GM21447 (cell line): ENCODE data around the gene ARID5B.
A peak's percentile ranks its signal among the peaks of the same experiment; 100 is the strongest.

Source experiments
- ATAC-seq: cut with Tn5 transposase; IDR thresholded peaks from one replicate; pipeline ENCODE4 v1.9.1; 2021; ENCODE audit not compliant: unreplicated experiment

ARID5B gene

DNA sequence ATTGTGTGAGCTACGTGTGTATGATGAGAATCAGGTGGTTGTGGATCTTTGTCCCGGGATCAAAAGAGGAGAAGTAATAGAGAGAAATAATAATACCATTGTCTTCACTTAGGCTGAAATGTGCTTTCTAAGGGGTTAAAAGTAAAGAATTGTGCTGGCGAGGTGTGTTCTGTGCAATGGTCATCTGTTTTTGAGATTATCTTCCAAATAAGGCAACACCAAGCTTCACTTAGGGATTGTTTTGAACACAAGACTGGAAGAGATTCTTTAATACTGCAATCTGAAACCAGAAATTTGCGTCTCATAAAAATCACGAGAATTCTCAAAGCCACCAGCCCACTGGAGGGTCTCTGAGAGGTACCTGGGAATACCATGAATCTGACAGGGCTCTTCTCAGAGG is 84.2 kb downstream of the ARID5B start:
- no peak for ATAC-seq

DNA sequence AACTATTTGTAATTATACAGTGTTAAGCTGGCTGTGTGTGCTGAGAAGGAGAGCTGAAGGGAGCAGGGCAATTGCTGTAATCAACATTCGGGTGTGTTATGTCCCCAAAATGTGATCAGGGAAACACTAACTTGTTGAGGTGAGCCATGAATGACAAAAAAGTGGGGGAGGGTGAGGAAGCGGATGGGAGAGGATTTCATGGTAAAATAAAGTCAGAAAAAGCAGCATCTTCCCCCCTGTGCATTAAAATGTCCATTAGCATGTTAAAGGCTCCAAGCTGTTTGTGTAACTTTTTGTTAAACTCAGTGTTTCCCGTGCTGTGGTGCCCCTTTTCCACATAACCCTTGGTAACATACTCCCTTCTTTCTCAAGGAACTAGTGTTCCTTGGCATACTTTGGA is 84.9 kb downstream of the ARID5B start:
- no peak for ATAC-seq

DNA sequence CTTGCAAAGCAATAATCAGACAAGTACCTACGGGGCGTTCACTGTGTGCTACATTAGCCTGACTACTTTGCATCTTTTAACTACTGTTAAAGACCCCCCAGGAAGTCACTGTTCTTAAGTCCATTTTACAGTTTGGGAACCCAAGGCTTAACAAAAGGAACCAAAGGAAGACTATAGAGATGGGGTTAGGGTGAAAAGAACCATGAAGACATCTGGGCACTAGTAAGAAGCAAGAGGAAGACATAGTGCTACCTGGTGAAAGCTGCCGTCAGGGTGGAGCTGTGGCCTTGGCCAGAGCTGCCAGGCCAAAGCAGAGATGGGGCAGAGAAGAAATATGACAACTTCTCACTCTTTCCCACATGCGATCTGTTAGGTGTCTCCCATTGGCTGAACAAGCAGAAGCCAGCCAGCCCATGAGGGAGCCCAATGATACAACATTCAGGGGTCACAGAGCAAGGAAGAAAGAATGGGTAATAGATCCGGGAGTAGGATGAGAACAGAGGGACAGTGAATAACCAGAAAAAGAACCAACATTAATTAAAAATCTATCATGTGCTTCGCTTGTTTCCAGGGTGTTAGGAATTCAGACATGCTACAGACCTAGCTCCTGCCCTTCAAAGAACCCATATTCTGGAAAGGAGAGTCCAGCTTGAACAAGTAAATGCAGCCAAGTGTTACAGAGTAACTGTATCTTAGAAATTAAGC is 85.4 kb downstream of the ARID5B start:
- ATAC-seq, result no peak

DNA sequence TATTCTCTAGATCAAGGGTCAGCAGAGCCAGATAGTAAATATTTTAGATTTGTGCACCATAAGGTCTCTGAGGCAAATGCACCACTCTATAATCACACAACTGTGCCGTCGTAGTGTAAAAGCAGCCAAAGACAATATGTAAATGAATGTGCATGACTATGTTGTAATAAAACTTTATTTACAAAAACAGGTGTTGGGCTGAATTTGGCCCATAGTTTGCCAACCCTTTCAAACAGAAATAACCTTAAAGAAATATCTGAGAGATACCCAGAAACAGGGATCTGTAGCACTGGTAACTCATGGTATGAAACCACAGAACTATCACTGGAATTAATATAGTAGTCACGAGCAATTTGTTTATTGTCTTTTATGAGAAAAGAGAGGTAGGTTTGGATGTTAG is 86.0 kb downstream of the ARID5B start:
- peak; percentile 26 for ATAC-seq

DNA sequence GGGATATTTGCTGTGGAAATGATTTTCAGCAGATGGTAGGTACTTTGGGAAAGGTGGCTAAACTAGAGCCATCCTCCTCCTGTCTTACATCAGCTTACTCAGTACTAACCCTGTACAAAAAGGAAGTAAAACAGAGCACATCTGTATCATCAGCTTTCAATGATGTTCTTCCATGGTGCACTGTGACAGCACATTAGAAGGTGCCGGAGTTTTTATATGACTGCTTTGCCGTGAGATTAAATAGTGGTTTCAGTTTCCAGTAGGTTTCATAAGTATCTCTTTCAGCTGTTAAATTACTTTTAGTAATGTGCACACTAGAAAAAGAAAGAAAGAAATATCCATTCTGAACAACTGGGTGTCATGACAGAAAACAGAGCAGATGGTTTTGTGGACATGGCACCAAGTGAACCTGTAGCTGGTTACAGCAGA is 86.5 kb downstream of the ARID5B start:
- peak; percentile 97 for ATAC-seq

DNA sequence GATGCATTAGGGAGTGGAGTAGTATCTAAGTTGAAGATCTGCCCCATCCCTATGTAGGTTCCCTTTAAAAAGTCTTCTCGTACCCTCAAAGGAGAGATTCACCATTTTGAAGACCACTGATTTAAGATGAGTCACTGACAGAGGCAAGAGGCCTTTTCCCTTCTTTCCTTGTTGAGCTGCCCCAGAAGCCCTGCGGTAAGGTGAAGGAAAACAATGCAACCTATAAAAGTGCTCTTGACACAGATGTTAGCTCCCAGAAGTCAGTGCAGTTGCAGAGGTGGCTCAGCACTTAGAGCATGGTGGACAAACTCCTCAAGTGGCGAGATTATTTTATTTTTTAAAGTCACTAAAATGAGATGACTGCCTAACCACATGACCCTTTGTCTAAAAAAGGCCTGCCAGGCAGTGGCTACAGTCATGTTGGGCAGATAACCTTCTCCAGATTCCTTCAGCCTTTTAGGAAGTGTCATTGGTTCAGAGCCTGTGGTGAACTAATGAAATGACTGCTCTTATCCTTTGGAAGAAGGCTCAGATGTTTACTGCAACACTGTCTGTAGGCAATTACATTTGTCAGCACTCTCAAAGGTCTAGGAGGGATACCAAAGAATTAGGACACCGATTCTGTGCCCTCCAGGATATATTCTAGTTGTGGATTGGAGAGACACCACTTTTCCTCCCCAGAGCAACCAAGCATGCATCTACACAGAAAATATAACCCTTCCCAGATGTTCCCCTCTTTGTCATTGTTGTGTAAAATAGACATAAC is 88.7 kb downstream of the ARID5B start:
- no peak for ATAC-seq

DNA sequence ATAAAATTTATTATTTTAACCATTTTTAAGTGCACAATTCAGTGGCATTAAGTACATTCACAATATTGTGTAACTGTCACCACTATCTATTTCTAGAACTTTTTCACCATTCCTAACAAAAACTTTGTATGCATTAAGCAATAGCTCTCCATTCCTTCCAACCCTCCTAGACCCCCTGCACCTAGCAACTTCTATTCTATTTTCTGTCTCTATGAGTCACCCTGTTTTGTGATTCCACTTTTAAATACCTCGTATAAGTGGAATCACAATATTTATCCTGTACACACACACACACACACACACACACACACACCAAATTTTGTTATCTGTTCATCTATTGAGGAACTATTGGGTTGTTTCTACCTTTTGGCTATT is 89.2 kb downstream of the ARID5B start:
- no peak for ATAC-seq

DNA sequence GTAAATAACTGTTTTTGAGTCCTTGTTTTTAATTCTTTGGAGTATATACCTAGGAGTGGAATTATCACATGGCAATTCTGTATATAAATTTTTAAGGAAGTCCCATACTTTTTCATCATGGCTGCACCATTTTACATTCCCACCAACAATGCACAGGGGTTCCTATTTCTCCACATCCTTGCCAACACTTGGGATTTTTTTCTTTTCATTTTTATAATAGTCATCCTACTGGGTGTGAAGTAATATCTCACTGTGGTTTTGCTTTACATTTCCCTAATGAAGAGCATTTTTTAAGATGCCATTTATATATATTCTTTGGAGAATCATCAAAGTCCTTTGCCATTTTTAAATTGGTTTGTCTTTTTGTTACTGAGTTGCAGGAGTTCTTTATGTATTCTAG is 89.7 kb downstream of the ARID5B start:
- no peak for ATAC-seq

DNA sequence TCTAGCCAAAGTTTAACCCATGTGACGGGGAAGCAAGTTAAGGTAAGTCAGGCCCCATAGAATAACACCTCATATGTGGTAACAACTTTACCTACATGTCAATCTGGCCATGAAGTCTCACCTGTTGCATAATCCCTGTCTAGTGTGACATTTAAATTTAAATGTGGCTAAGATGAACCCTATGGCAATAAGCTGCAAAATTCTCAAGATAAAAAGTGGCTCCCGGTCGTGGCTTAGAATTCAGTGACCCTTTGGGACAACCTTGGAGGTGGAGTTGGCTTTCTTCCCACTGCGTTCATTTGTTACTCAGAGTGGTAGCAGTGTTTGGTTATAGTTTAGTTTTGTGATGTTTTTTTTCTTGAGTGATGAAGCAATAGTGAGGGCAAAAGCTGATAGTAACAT is 90.6 kb downstream of the ARID5B start:
- ATAC-seq, result no peak

DNA sequence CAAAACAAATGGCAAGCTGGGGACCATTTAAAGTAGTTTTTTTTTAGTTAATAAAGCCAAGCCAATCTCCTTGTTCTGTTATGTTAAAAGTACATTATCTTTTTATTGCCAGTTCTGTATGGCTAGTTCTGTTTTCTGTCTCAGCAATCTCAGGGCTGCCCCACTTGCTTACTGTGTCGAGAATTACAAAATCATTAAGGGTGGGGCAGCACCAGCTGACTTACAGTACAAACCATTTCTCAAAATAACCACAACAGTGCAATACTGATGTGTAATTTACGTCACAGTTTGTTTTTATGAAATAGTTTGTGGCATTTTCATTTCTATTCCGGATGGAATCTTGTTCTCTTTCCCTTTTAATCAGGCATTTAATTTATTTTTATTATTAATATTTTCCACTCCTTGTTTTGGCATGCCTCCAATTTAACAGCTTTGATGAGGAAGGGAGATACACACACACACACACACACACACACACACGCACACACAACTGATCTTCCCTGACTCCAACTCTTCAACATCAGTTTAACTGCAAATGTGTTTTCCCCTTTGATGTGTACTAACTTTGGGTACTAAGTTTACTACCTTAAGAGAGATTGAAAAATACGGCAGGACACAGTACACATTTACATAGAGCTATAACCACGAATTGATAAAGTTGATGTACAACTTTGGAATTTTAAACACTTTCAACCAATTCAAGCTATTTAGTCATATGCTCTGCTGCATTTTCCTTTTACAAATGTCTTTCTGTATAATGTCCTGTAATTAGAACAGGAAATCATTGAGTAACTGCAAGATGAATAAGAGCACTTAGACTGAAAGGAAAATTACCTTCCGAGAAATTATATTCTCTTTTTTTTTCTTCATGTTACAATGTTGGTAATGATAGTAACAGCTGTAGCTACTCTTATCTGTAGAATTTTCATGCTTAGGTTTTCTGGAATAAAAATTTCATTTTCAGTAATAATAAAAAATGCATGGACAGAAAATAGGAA is 91.5 kb downstream of the ARID5B start:
- ATAC-seq, result peak; percentile 42

DNA sequence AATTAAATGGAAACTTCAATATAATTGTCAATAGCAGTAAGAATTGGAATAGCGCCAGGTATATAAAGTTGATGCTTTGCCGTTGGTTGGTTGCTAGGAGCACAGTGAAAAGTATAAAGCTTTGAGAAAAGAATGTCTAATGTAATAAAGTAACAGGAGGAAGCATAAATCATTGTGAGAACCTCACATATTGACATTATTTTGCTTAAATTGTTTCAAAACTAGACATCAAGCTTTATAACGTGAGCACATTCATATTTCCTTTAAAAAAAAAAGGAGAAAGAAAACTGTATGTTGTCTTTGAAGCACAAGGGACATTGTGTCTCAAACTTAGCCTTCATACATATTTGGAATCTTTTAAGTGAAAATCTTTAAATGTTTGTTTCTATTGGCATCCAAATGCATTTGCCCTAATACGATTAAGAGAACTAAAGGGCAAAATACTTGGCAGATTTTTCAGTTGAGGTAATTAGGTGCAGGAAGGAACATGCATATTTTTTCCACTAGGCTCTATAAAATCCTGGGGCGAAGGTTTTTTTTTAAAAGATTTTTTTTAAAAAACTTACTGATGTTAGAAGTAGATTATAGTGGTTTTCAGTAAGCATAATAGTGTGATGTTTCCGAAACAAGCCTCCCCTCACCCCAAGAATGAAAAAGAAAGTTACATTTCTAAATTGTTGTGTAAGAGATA is 92.4 kb downstream of the ARID5B start:
- no peak for ATAC-seq

DNA sequence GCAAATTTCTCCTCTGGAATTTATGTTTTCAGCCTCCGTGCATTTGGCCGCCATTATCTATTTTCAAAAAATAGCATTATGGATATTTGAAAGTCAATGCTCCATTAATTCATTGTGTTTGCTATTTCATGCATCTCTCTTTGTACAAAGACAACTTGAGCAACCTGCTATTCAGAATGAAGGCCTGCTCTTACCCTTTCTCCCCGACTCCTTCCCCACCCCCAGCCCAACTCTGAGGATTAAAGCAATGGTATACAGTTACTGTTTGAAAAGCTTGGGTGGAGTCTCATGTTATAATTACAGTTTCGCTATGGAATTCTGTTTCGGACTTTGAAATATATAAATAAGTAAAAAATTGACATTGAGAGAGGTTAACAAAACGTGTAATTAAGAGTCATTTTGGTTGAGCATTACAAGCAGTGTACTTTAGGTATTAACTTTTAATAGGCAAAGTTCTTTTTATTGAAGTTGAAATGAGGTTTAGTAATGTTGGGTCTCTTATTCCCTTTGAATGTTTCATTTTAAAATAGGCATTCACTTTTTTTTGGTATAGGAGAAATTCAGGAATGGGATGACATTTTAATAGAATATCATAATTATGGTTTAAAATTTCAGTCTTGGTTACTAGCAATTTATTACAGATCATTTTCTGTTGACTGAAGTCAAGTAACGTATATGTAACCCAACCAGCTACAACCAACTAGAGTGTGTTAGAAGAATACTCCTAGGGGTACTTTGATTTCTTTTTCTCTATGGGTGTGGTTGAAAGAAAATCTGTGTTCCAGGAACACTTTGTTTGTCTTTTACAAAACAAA is 93.1 kb downstream of the ARID5B start:
- ATAC-seq, result no peak

DNA sequence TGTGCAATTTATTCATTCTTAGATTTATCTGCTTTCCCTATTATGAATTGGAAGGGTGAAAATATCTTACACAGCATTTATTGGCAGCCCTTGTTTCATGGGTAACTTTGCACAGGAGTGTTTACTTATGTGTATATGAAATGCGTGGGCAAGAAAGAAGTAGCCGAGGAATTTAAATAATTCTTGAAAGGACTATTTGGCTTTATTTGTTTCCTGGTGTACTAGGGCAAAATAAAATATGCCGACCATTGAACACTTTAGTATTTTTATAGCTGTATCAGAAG is 93.7 kb downstream of the ARID5B start:
- ATAC-seq, result no peak

DNA sequence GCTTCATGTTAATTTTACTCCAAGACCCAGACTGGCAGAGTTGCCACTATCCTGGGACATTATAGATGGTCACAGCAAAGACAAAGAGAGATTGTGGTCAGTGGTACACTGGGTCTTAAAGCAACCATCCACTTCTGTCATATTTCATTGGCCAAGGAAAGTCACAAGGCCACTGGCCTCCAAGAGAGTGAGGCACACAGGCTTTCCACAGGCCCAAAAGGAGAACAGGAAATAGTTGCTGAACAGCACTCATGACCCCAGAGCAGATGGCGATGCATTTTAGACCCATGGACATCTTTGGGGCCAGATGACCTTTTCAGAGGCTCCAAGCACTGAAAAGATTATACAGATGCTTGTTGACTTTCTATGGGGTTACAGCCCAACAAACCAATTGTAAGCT is 97.4 kb downstream of the ARID5B start:
- no peak for ATAC-seq

DNA sequence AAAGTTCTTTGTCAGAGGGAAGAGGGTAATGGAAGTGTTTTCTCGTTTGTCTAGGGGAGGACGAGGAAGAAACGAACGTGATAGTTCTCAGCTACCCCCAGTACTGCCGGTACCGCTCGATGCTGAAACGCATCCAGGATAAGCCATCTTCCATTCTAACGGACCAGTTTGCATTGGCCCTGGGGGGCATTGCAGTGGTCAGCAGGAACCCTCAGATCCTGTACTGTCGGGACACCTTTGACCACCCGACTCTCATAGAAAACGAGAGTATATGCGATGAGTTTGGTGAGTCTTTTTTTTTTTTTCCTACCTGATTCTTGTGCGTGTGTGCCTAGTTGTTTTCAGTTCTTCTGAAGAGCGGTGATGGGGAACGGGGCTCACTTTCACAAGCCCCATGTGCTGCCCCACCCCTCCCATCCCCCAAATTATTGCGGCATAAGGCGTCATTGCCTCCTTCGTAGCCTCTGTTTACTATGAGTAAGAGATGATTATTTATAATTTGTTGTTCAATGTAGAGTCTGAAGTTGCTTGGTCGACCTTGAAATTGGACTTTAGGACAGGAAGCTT is 98.6 kb downstream of the ARID5B start:
- ATAC-seq, result peak; percentile 85

DNA sequence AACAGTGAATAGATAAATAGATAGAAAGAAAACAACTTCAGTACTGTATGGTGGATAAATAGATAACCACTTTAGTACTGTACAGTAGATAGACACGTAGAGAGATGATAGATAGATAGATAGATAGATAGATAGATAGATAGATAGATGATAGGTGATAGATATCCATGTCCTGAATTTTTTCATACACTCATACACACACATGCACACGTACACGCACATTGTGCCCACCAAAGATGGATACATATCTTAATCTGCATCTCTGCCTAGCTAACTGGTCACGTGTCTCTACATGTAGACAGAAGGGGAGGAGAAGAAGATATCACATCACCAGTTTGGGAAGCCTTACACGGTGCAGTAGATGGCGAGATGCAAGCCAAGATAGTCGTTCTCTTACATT is 99.2 kb downstream of the ARID5B start:
- ATAC-seq, result no peak

DNA sequence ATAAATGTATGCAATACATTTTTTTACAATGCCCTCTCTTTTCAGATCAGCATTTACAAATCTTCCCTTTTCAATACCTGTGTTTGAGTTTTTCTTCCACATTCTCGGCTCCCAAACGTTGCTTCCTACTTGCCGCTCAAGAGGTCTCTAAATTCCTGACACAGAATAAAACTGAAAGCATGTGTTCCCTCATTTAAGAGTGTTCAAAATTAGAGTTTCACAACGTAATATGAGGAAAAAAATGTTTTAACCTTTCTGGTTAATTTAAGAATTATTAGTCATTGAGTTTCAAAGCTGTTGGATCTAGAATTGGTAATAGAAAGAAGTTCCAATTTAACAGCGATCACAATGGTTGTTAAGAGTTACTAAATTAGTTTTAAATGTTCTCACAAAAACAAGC is 100.4 kb downstream of the ARID5B start:
- ATAC-seq, result no peak

DNA sequence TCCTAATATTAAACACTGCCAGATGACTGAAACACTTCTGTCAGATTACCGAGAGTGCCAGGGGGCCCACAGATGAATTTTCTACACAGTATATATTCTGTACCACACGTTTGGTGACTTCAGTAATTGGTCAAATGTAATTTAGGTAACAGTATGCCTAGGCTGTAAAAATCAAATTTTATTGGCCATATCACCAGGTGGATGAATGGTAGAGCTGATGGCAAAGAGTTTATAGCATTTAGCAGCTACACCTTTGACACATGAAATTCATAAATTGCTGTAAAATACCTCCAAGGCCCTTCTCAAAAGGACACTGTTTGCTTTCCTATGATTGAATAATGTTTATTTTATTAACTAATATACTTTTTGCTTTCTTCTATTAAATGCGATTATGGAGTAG is 101.3 kb downstream of the ARID5B start:
- no peak for ATAC-seq

DNA sequence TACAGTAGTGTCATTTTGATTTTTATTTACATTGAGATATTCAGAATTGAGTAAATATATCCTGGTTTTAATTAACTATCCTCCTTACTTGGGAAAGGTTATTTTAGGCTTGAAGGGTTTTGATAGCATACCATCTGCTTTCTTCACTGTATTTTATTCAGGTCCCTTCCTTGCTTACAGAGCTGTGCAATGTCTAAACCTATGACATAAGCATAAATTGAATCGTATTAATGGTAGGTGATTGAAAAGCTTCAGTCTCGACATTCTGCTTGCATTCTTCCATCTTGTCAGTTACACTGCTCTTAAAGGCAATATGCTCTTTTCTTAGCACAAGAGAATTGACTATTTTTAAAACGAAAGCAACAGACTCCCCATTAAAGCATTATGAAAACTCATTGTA is 102.5 kb downstream of the ARID5B start:
- ATAC-seq, result no peak

DNA sequence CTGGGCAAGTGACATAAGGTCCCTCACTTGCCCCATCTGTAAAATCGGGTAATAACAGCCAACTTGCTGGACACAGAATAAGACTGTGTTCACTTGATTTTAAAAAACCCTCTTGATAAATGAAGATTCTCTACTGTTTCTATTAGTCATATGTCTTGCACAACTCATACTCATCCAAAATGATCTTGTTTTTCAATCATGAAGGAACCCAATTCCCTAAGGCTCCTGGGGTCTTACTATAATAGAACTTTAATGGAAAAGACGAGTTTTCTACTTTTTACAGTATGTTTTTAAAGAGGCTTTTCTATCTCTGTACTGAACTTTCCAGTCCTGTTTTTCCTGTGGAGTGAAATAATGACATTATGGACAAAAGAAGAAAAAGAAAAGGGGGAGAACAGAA is 103.8 kb downstream of the ARID5B start:
- ATAC-seq, result no peak
